ENCODE measurements around the gene FUNDC2. TPM values are rescaled to one million over a fixed set of nuclear protein-coding genes. Genes with fewer than 3 reads are reported as not detected.

FUNDC2 gene
- total and polyA plus RNA-seq, 10 of the 15 experiments (the other 5 are each of a cell fraction or from before 2014, with no cell fraction given), result 70.5 to 353 (median 165) TPM

- TF ChIP-seq PML (IDR thresholded peaks at IDR 0.05; ENCODE audit: low read length) (no peak), RFX5 (IDR thresholded peaks at IDR 0.05; ENCODE audit: low read depth, low read length) (no peak), SREBF1 (IDR thresholded peaks at IDR 0.05; ENCODE audit: low read length) (no peak), CHD1 (IDR thresholded peaks at IDR 0.05; ENCODE audit: low read depth, low read length) (no peak), RAD21 (IDR thresholded peaks at IDR 0.05; ENCODE audit: insufficient read depth, low read depth, low read length) (no peak), ZBTB33 (IDR thresholded peaks at IDR 0.05) (no peak), NR2C1 (IDR thresholded peaks at IDR 0.05) (no peak), WRNIP1 (IDR thresholded peaks at IDR 0.05; ENCODE audit: borderline replicate concordance, low read depth, low read length) (no peak), BACH1 (IDR thresholded peaks at IDR 0.05; ENCODE audit: borderline replicate concordance) (no peak), PBX3 (IDR thresholded peaks at IDR 0.05; ENCODE audit: insufficient replicate concordance, low read depth, low read length) (no peak), RUNX3 (IDR thresholded peaks at IDR 0.05; ENCODE audit: low read length) (peak; percentile 27; the same call in 1 of the 2 replicates), ETV6 (conservative IDR thresholded peaks at IDR 0.05 in 1 of 2, IDR thresholded peaks at IDR 0.05 in 1 of 2; ENCODE audit: borderline replicate concordance in 1 of 2, low read depth in 1 of 2) (no peak), GABPA (IDR thresholded peaks at IDR 0.05; ENCODE audit: low read depth) (no peak), MEF2A (IDR thresholded peaks at IDR 0.05; ENCODE audit: insufficient read depth, low read depth, low read length) (0 out of 2 replicates have a peak, but pooled peaks have one; percentile 9), NRF1 (conservative IDR thresholded peaks at IDR 0.05; ENCODE audit: low read depth, low read length) (no peak), YY1 (IDR thresholded peaks at IDR 0.05; ENCODE audit: low read depth, low read length) (no peak), POU2F2 (IDR thresholded peaks at IDR 0.05; ENCODE audit: borderline replicate concordance, low read depth, low read length) (no peak), RCOR1 (conservative IDR thresholded peaks at IDR 0.05; ENCODE audit: low read depth, low read length) (no peak), ZNF687 (IDR thresholded peaks at IDR 0.05) (no peak), NFXL1 (IDR thresholded peaks at IDR 0.05; ENCODE audit: borderline replicate concordance) (no peak), NR2C2 (IDR thresholded peaks at IDR 0.05; ENCODE audit: borderline replicate concordance, control insufficient read depth, insufficient read length, low read depth) (no peak)
These were observed 35.6 kb upstream of the FUNDC2 start (continued) for GRCh38 chrX:154991039-154991438.
